Caco-2 (cell line): ENCODE measurements around the gene PRDX2. TPM values are rescaled to one million over a fixed set of nuclear protein-coding genes. Genes with fewer than 3 reads are reported as not detected.

Experiments used
- BruUV-seq: library from RNA; stranded (reverse); fragments of 400-500 nt; replicated peaks from 2 replicates; lab custom pipeline; 2021; lab: Mats Ljungman, UMichigan
- CTCF ChIA-PET: fragments of 300-600 bp; sonication (Branson Sonifier 250); formaldehyde crosslinking; loops from one replicate; lab custom pipeline; 2022; ENCODE audit warnings: antibody characterized with exemption; lab: Charles Lee
- POLR2A ChIA-PET: fragments of 300-600 bp; sonication (Branson Sonifier 250); formaldehyde crosslinking; loops from one replicate; lab custom pipeline; 2022; ENCODE audit warnings: antibody characterized with exemption; lab: Charles Lee
- DNase-seq, 2 experiments: peaks; one replicate each; pipeline versions ENCODE4 v3.0.0 to v3.0.0-alpha.2; 2020 to 2022
- H3K27me3 ChIP-seq: replicated peaks from 2 replicates; pipeline ENCODE4 v1.6.0; 2011; ENCODE audit warnings: low read length; ENCODE audit not compliant: control insufficient read depth, insufficient read depth
- H3K36me3 ChIP-seq: 2 replicates; pipeline ENCODE4 v1.5.1; 2011; ENCODE audit warnings: low read length; ENCODE audit not compliant: control insufficient read depth, insufficient read depth
- H3K4me1 ChIP-seq: fragments of 250-450 bp; sonication (Bioruptor Pico); 2 replicates; pipeline ENCODE4 v1.5.1; 2020; ENCODE audit warnings: mild to moderate bottlenecking
- H3K4me3 ChIP-seq: 2 replicates; pipeline ENCODE4 v1.5.1; 2011; ENCODE audit warnings: low read depth, mild to moderate bottlenecking, control low read depth, low read length
- H3K9me3 ChIP-seq: fragments of 250-450 bp; sonication (Bioruptor Pico); 2 replicates; pipeline ENCODE4 v1.5.1; 2020; ENCODE audit warnings: mild to moderate bottlenecking, moderate library complexity
- H3K27ac Mint-ChIP-seq: one replicate; pipeline ENCODE4 v1.8.0; 2022; ENCODE audit warnings: mixed read lengths; ENCODE audit not compliant: unreplicated experiment
- H3K27me3 Mint-ChIP-seq: one replicate; pipeline ENCODE4 v1.8.0; 2022; ENCODE audit warnings: mixed read lengths; ENCODE audit not compliant: insufficient read depth, unreplicated experiment
- H3K36me3 Mint-ChIP-seq: one replicate; pipeline ENCODE4 v1.8.0; 2022; ENCODE audit warnings: mild to moderate bottlenecking, mixed read lengths; ENCODE audit not compliant: insufficient read depth, unreplicated experiment
- H3K4me1 Mint-ChIP-seq: one replicate; pipeline ENCODE4 v1.8.0; 2022; ENCODE audit warnings: low read depth, mixed read lengths; ENCODE audit not compliant: unreplicated experiment
- H3K4me3 Mint-ChIP-seq: one replicate; pipeline ENCODE4 v1.8.0; 2022; ENCODE audit warnings: mild to moderate bottlenecking, moderate library complexity, mixed read lengths; ENCODE audit not compliant: unreplicated experiment
- H3K9me3 Mint-ChIP-seq: one replicate; pipeline ENCODE4 v1.8.0; 2022; ENCODE audit warnings: mixed read lengths; ENCODE audit not compliant: unreplicated experiment
- CTCF ChIP-seq, 2 experiments: fragments of 200-600 bp in 1 of 2; IDR thresholded peaks; 1 replicate in 1 of 2; 2 replicates in 1 of 2; pipeline versions ENCODE4 v1.5.1 to v1.8.0; 2011 to 2022; ENCODE audit warnings: antibody characterized with exemption in 1 of 2, control low read depth in 1 of 2, inconsistent platforms in 1 of 2, low read depth in 1 of 2, low read length in 1 of 2, mild to moderate bottlenecking in 1 of 2, moderate library complexity in 1 of 2; ENCODE audit not compliant: insufficient read depth in 1 of 2, severe bottlenecking in 1 of 2, unreplicated experiment in 1 of 2
- intact Hi-C: fragments of 100-400 bp; cut with micrococcal nuclease; formaldehyde crosslinking; loops from one replicate; pipeline ENCODE4 v1.10.0; 2022; ENCODE audit not compliant: unreplicated experiment
- total RNA-seq: library from RNA; stranded (reverse); gene quantifications from 2 replicates; pipeline ENCODE4 v1.2.3, GENCODE V29; 2022

The PRDX2 gene
- total RNA-seq, 1 experiment from 2014 or later = 265 TPM

- Histone ChIP-seq H3K27me3 (no peaks in the 10 kb centered on the region), H3K9me3 (no peaks in the 10 kb centered on the region), H3K36me3 (no peaks in the 10 kb centered on the region), H3K4me3 (peak overlapping the region; percentile 53), H3K4me1 (peaks cover 25% of the 10 kb centered on the region)
- intact Hi-C loops = loop anchor here (5.0 kb wide), 1 partner anchor 57 kb away; the partner anchor contains the start of gene TNPO2
- ChIA-PET POLR2A (interaction anchor here (0.9 to 2.5 kb wide), 2 partner anchors 10 to 14 kb away, joined by 4 to 36 read pairs; partner anchors contain the start of gene JUNB), CTCF (interaction anchor here (0.6 to 2.5 kb wide), 2 partner anchors 18 to 69 kb away, joined by 3 to 20 read pairs; no protein-coding TSS in a partner anchor)
- TSS peak; percentile 34 for BruUV-seq
- Mint-ChIP-seq H3K9me3 (no peaks in the 10 kb centered on the region), H3K27me3 (no peaks in the 10 kb centered on the region), H3K27ac (peak overlapping the region; percentile 87), H3K36me3 (peaks cover 19% of the 10 kb centered on the region), H3K4me1 (peaks cover 15% of the 10 kb centered on the region), H3K4me3 (peak overlapping the region; percentile 85)
- no peak for DNase-seq
- no peak for TF ChIP-seq CTCF (IDR thresholded peaks at IDR 0.05; ENCODE audit: insufficient read depth in 1 of 2, low read depth in 1 of 2, low read length in 1 of 2, severe bottlenecking in 1 of 2, unreplicated experiment in 1 of 2)
Measured at GRCh38 chr19:12778905-12779161, 22.8 kb downstream of the PRDX2 start.

DNA sequence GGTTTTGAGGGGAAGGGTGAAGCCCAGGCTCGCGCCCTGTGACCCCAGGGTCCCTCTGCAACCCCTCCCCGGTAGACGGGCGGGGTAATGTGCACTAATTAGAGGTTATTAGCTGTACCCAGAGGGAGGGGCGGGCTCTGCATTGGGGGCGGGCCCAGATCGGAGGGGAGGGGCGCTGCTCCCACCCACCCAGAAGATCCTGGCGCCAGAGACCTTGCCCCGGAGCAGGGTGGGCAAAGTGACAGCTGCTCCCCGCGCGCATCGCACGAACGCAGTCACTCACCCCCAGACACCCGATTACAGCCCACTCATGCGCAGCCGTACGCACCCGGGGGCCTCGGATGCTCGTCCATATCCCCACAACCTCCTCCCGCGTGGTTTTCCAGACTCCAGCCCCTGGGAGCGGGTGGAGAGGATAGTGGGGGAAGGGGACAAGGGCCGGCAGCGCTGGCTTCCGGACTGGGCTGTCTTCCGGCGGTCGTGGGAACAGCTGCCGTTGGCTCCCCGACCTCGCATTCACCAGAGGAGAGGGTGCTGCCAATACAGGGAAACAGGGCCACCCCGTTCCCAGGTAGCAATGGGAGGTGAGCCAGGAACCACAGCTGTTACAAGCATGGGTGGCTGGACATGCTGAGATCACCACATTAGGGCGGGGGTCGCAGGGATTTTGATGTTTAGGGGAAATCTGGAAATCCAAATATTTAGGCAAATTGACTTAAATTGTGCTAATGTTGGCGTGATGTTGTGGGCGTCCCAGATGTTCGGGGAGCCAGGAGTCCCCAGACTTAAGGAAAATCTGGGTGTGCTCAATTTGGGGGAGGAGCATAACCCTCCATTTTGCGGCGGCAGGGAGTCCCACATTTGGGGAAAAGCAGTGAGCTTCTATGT lies 23.3 kb downstream of the PRDX2 start:
- POLR2A ChIA-PET = interaction anchor here (0.9 to 2.5 kb wide), 2 partner anchors 11 to 14 kb away, joined by 4 to 36 read pairs; partner anchors contain the start of gene JUNB
- intact Hi-C loops = loop anchor here (5.0 kb wide), 1 partner anchor 56 kb away; the partner anchor contains the start of gene TNPO2
- Histone ChIP-seq H3K9me3 (no peaks in the 10 kb centered on the region), H3K4me1 (peaks cover 20% of the 10 kb centered on the region), H3K36me3 (no peaks in the 10 kb centered on the region), H3K27me3 (no peaks in the 10 kb centered on the region), H3K4me3 (peak overlapping the region; percentile 53)
- no peak for TF ChIP-seq CTCF (IDR thresholded peaks at IDR 0.05; ENCODE audit: insufficient read depth in 1 of 2, low read depth in 1 of 2, low read length in 1 of 2, severe bottlenecking in 1 of 2, unreplicated experiment in 1 of 2)
- BruUV-seq = no TSS peak
- H3K36me3 Mint-ChIP-seq = peaks cover 19% of the 10 kb centered on the region
- peak overlapping the region; percentile 87 for H3K27ac Mint-ChIP-seq
- H3K4me1 Mint-ChIP-seq = peaks cover 19% of the 10 kb centered on the region
- CTCF ChIA-PET = interaction anchor here (0.6 to 2.8 kb wide), 7 partner anchors 11 to 107 kb away, joined by 3 to 38 read pairs (median 4); partner anchors contain the start of gene JUNB
- no peaks in the 10 kb centered on the region for H3K27me3 Mint-ChIP-seq
- peak; percentile 59 to 72 for DNase-seq
- no peaks in the 10 kb centered on the region for H3K9me3 Mint-ChIP-seq
- H3K4me3 Mint-ChIP-seq = peak overlapping the region; percentile 85

DNA sequence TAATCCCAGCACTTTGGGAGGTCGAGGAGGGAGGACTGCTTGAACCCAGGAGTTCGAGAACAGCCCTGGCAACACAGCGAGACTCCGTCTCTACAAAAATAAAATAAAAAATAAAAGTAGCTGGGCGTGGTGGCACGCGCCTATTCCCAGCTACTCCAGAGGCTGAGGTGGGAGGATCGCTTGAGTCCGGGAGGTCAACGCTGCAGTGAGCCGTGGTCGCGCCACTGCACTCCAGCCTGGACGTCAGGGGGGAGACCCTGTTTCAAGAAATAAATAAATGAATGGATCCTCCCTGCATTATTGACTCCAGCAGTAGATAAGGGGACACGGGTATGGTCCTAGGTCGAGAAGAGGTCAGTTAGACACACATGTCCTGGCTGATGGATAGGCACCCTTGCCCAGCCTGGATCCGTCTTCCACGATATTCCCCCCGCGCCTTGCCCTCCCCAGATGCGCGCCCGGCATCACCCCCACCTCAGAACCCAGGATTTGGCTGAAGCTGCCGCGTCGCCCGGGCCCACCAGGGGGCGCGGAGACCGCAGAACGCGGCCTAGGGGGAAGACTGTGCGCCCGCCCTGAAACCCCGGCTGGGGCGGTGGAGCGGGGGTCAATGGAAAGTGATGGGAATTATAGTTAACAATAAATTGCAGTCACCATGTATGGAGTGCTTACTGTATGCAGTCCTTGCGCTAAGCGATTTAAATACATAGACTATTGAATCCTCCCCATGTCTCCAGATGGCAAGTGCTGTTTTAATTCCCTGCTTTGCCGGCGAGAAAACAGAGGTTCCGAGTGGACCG lies 24.2 kb downstream of the PRDX2 start:
- Histone ChIP-seq H3K27me3 (no peaks in the 10 kb centered on the region), H3K4me1 (peaks cover 20% of the 10 kb centered on the region), H3K36me3 (no peaks in the 10 kb centered on the region), H3K9me3 (no peaks in the 10 kb centered on the region), H3K4me3 (peak overlapping the region; percentile 53)
- Mint-ChIP-seq H3K36me3 (peaks cover 19% of the 10 kb centered on the region), H3K27me3 (no peaks in the 10 kb centered on the region), H3K4me1 (peaks cover 19% of the 10 kb centered on the region), H3K4me3 (peak overlapping the region; percentile 85), H3K27ac (no peak overlapping the region), H3K9me3 (no peaks in the 10 kb centered on the region)
- intact Hi-C loops = loop anchor here (1.0 to 5.0 kb wide), 3 partner anchors 15 to 55 kb away; partner anchors contain the start of gene TNPO2
- POLR2A ChIA-PET = interaction anchor here (0.6 to 2.5 kb wide), 3 partner anchors 12 to 93 kb away, joined by 3 to 36 read pairs (median 7); partner anchors contain the start of gene JUNB
- TF ChIP-seq CTCF (IDR thresholded peaks at IDR 0.05; ENCODE audit: insufficient read depth in 1 of 2, low read depth in 1 of 2, low read length in 1 of 2, severe bottlenecking in 1 of 2, unreplicated experiment in 1 of 2) = peak; percentile 85 to 97
- peak; percentile 73 to 88 for DNase-seq
- CTCF ChIA-PET = interaction anchor here (0.6 to 2.8 kb wide), 6 partner anchors 12 to 71 kb away, joined by 3 to 38 read pairs (median 6); partner anchors contain the start of gene JUNB
- BruUV-seq = no TSS peak
